Mucosa of rectum (tissue), 2 donors: ENCODE results near the gene DOCK8.

Experiments used
- H3K27ac ChIP-seq, 2 donors: one replicate each; pipeline ENCODE4 v1.7.0; 2013; ENCODE audit warnings: inconsistent platforms in 2 of 2, low read depth in 2 of 2, low read length in 2 of 2
- H3K27me3 ChIP-seq, 2 donors: one replicate each; pipeline ENCODE4 v1.7.0; 2013; ENCODE audit warnings: low read length in 2 of 2; ENCODE audit not compliant: control insufficient read depth in 2 of 2, insufficient read depth in 2 of 2
- H3K36me3 ChIP-seq, 2 donors: one replicate each; pipeline ENCODE4 v1.7.0; 2013; ENCODE audit warnings: low read length in 2 of 2; ENCODE audit not compliant: control insufficient read depth in 2 of 2, insufficient read depth in 2 of 2
- H3K4me1 ChIP-seq, 2 donors: one replicate each; pipeline ENCODE4 v1.7.0; 2013; ENCODE audit warnings: low read length in 2 of 2, mild to moderate bottlenecking in 1 of 2; ENCODE audit not compliant: control insufficient read depth in 2 of 2, insufficient read depth in 2 of 2
- H3K4me3 ChIP-seq, 2 donors: one replicate each; pipeline ENCODE4 v1.7.0; 2013; ENCODE audit warnings: low read length in 2 of 2
- H3K9ac ChIP-seq, 2 donors: one replicate each; pipeline ENCODE4 v1.7.0; 2013; ENCODE audit warnings: low read length in 2 of 2, low read depth in 1 of 2, mild to moderate bottlenecking in 1 of 2
- H3K9me3 ChIP-seq, 2 donors: one replicate each; pipeline ENCODE4 v1.7.0; 2013; ENCODE audit warnings: low read length in 2 of 2; ENCODE audit not compliant: control insufficient read depth in 2 of 2
- donor health status: healthy.
- donor health status: Normal muscosa, but diverticular disease.

DOCK8 gene

GRCh38 chr9:374736-375135 is 160.1 kb downstream of the DOCK8 start:
- Histone ChIP-seq H3K9ac (no peak overlapping the region), H3K27ac (no peak overlapping the region), H3K9me3 (no peaks in the 10 kb centered on the region), H3K27me3 (no peaks in the 10 kb centered on the region), H3K36me3 (peaks cover 3 to 32% of the 10 kb centered on the region in 2 donors), H3K4me3 (no peak overlapping the region), H3K4me1 (no peaks in the 10 kb centered on the region)

GRCh38 chr9:376115-376514 is 161.4 kb downstream of the DOCK8 start:
- Histone ChIP-seq H3K9me3 (no peaks in the 10 kb centered on the region), H3K4me1 (no peaks in the 10 kb centered on the region), H3K9ac (no peak overlapping the region), H3K27ac (no peak overlapping the region), H3K27me3 (no peaks in the 10 kb centered on the region), H3K36me3 (peaks cover 3 to 30% of the 10 kb centered on the region in 2 donors), H3K4me3 (no peak overlapping the region)

DNA sequence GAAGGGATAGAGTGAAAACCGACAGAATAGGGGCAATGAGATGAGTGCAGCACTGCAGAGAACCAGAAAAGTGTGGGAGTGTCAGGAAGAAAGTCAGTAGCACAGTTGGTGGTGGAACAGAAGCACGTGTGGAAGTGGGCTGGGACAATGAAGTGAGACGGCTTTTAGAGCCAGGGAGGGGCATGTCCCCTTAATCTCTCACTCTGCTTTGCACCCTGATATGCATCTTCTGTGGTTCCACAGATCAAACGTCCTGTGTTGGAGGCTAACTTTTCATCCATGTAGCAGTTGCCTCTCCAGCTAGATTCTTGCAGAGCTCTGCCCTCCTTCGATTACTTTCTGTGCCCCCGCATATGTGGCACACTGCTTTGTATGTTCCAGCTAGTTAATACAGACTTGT is 163.6 kb downstream of the DOCK8 start:
- Histone ChIP-seq H3K4me3 (no peak overlapping the region), H3K36me3 (peaks cover 3 to 34% of the 10 kb centered on the region in 2 donors), H3K27ac (no peak overlapping the region)

GRCh38 chr9:382383-382782 is 167.7 kb downstream of the DOCK8 start:
- Histone ChIP-seq H3K4me1 (no peaks in the 10 kb centered on the region), H3K27ac (no peak overlapping the region), H3K36me3 (peaks cover 6 to 30% of the 10 kb centered on the region in 2 donors), H3K9me3 (no peaks in the 10 kb centered on the region), H3K9ac (no peak overlapping the region), H3K27me3 (no peaks in the 10 kb centered on the region), H3K4me3 (no peak overlapping the region)

More for the DNA sequence above, 163.6 kb downstream of the DOCK8 start:
- H3K9me3 ChIP-seq, result no peaks in the 10 kb centered on the region
- H3K4me1 ChIP-seq, result no peaks in the 10 kb centered on the region
- H3K9ac ChIP-seq, result no peak overlapping the region
- no peaks in the 10 kb centered on the region for H3K27me3 ChIP-seq

DNA sequence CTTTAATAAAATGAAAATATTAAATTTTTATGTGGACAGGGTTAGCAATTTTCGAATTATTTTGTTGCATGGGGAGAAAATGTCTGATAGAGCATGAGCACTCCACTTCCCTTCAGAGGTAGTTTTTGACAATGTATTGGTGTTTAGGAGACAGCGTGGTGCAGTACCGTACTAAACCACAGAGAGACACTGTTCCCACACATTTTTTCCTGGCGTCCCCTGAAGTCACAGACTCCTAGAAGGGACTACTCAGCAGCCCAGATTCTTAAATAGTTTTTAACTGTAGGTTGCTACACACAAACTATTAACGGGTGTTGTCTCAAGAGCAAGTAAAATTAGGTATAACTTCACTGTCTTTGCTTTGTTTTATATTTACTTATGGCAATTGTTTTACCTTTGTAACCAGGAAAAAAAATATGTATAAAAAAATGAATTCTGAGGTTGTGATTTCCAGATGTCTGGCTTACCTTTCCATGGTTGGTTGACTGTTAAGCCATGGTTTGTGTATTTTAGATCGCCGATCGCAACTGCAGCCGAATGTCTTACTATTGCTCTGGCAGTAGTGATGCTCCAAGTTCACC is 171.2 kb downstream of the DOCK8 start:
- H3K4me3 ChIP-seq, result no peak overlapping the region
- no peaks in the 10 kb centered on the region for H3K9me3 ChIP-seq
- no peak overlapping the region for H3K27ac ChIP-seq
- H3K27me3 ChIP-seq, result no peaks in the 10 kb centered on the region
- no peak overlapping the region for H3K9ac ChIP-seq
- H3K36me3 ChIP-seq, result peaks cover 8 to 24% of the 10 kb centered on the region in 2 donors
- no peaks in the 10 kb centered on the region for H3K4me1 ChIP-seq

DNA sequence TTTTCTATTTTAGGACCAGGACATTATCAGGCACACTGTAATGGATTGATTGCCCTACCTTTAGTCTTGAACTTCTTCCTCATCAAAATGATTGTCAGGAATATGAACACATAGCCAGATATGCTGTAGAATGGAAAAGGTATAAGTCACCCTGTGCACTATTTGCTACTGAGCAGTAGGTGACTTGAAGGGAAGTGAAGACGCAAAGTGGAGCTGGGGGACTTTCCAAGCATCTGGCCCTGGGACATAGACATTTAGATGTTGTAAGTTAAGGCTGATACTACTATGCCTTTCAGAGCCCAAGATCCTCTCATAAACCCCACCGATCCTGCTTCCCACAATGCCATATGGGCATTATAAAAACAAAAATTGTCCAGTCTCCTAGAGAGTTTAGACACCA is 174.5 kb downstream of the DOCK8 start:
- H3K27me3 ChIP-seq, result no peaks in the 10 kb centered on the region
- no peak overlapping the region for H3K27ac ChIP-seq
- peaks cover 8 to 25% of the 10 kb centered on the region in 2 donors for H3K36me3 ChIP-seq
- no peak overlapping the region for H3K9ac ChIP-seq
- H3K9me3 ChIP-seq, result no peaks in the 10 kb centered on the region
- H3K4me3 ChIP-seq, result no peak overlapping the region
- no peaks in the 10 kb centered on the region for H3K4me1 ChIP-seq

DNA sequence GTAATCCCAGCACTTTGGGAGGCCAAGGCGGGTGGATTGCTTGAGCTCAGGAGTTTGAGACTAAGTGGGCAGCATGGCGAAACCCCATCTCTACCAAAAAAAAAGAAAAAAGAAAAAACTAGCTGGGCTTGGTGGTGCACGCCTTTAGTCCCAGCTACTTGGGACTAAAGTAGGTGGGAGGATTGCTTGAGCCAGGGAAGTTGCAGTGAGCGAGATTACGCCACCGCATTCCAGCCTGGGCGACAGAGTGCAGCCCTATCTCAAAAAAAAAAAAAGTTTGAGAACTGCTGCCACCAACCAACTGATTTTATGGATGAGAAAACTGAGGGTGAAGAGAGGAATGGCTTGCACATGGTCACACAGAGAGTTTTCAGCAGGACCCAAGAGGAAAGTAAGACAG is 175.1 kb downstream of the DOCK8 start:
- no peaks in the 10 kb centered on the region for H3K4me1 ChIP-seq
- no peaks in the 10 kb centered on the region for H3K27me3 ChIP-seq
- H3K27ac ChIP-seq, result no peak overlapping the region
- H3K36me3 ChIP-seq, result peaks cover 8 to 25% of the 10 kb centered on the region in 2 donors
- H3K9me3 ChIP-seq, result no peaks in the 10 kb centered on the region
- H3K9ac ChIP-seq, result no peak overlapping the region
- H3K4me3 ChIP-seq, result no peak overlapping the region

DNA sequence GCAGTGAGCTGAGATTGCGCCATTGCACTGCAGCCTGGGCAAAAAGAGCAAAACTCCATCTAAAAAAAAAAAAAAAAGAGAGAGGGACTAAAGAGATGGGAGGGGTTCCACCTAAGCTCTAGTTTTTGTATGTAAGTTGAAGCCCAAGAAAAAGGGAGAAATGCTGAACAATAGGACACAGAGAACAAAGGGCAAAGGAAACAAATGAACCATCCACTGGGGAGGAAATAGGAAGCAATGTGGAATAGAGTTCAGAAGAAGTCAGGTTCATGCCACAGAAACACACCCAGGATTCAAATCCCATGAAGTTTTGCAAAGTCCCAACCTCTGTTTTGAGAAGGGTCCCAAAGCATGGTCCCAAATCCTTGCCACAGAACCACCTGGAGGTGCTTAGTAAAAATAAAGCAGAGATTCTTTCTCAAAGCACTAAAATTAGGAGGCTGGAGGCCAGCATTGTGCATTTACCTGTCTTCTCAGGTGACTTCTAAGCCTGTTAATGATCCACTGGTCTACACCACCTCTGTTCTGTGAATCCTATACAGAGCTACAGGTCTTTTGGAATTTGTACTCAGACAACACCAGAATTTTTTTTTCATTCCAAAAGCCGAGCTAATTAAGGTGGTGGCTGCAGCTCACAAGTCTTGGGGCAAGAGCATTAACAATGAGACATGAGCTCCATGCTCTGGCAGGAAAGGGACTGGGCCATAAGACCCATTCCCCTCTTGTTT is 177.6 kb downstream of the DOCK8 start:
- Histone ChIP-seq H3K9me3 (no peaks in the 10 kb centered on the region), H3K27me3 (no peaks in the 10 kb centered on the region), H3K4me3 (no peak overlapping the region), H3K36me3 (peaks cover 8 to 21% of the 10 kb centered on the region in 2 donors), H3K4me1 (no peaks in the 10 kb centered on the region), H3K27ac (no peak overlapping the region), H3K9ac (no peak overlapping the region)

- H3K4me1 ChIP-seq, result no peaks in the 10 kb centered on the region
- H3K27me3 ChIP-seq, result no peaks in the 10 kb centered on the region
- no peak overlapping the region for H3K4me3 ChIP-seq
- no peak overlapping the region for H3K9ac ChIP-seq
- peaks cover 2 to 21% of the 10 kb centered on the region in 2 donors for H3K36me3 ChIP-seq
- no peak overlapping the region for H3K27ac ChIP-seq
- H3K9me3 ChIP-seq, result no peaks in the 10 kb centered on the region
These were observed 179.8 kb downstream of the DOCK8 start for GRCh38 chr9:394347-395052.

GRCh38 chr9:396396-396795 is 181.7 kb downstream of the DOCK8 start:
- Histone ChIP-seq H3K4me1 (no peaks in the 10 kb centered on the region), H3K36me3 (peaks cover 5 to 15% of the 10 kb centered on the region in 2 donors), H3K9ac (no peak overlapping the region), H3K9me3 (no peaks in the 10 kb centered on the region), H3K27ac (no peak overlapping the region), H3K27me3 (no peaks in the 10 kb centered on the region), H3K4me3 (no peak overlapping the region)
